Neural progenitor cell (in vitro differentiated cells): ENCODE data around the gene USP16.

Experiments
- EZH2phosphoT487 ChIP-seq: fragments of 200-600 bp; sonication (generic); IDR thresholded peaks from 2 replicates; pipeline ENCODE4 v1.6.1; 2017; ENCODE audit warnings: antibody characterized with exemption
- TF ChIP-seq, protein P1 (sequence below): fragments of 200-600 bp; sonication (generic); IDR thresholded peaks from 2 replicates; pipeline ENCODE4 v1.5.1; 2017; ENCODE audit warnings: antibody characterized with exemption, mild to moderate bottlenecking

DNA sequence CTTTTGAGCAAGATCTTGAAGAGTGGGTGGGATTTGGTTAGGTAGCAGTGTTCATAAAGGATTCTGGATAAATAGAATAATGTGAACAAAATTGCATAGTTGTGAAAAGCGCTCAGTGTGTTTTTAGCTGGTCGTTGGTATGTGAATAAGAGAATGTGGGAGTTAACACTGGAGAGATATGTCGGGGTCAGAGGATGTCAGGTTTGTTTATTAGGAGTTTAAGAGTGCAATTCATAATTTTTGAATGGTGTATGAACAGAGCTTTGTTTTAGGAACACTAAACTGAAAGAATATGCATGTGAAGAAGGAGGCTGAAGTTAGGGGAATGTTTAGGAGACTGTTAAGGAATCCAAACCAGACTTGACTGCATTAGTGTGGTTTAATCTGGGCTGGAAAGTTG is 9.4 kb downstream of the USP16 start:
- TF ChIP-seq, protein P1, sequence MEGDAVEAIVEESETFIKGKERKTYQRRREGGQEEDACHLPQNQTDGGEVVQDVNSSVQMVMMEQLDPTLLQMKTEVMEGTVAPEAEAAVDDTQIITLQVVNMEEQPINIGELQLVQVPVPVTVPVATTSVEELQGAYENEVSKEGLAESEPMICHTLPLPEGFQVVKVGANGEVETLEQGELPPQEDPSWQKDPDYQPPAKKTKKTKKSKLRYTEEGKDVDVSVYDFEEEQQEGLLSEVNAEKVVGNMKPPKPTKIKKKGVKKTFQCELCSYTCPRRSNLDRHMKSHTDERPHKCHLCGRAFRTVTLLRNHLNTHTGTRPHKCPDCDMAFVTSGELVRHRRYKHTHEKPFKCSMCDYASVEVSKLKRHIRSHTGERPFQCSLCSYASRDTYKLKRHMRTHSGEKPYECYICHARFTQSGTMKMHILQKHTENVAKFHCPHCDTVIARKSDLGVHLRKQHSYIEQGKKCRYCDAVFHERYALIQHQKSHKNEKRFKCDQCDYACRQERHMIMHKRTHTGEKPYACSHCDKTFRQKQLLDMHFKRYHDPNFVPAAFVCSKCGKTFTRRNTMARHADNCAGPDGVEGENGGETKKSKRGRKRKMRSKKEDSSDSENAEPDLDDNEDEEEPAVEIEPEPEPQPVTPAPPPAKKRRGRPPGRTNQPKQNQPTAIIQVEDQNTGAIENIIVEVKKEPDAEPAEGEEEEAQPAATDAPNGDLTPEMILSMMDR: no peak
- TF ChIP-seq EZH2phosphoT487: no peak
